Effector CD8-positive, alpha-beta T cell (primary cell): ENCODE measurements around the gene ITIH6.

Experiments used
- DNase-seq: peaks from one replicate; lab custom pipeline; 2025; lab: John Stamatoyannopoulos, UW

ITIH6 gene

GRCh38 chrX:54715621-54716020 lies 82.4 kb downstream of the ITIH6 start:
- DNase-seq = no peak

DNA sequence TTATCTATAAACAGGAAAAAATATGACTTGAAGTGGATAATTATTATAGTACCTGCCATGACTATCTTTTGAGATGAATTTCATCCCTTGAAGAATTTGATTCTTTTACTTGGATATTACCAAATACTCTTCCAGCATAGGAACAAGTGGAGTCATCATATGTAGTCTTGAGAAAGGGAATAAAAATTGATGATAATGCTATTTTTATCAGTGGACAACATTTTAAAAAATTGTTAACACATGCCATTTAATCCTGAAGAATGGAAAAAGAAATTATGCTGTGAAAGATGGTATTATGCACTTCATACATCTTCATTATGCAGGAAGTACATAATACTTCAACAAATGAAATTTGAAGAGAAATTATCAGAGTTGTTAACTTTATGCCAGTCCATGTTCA lies 83.6 kb downstream of the ITIH6 start:
- DNase-seq = no peak

DNA sequence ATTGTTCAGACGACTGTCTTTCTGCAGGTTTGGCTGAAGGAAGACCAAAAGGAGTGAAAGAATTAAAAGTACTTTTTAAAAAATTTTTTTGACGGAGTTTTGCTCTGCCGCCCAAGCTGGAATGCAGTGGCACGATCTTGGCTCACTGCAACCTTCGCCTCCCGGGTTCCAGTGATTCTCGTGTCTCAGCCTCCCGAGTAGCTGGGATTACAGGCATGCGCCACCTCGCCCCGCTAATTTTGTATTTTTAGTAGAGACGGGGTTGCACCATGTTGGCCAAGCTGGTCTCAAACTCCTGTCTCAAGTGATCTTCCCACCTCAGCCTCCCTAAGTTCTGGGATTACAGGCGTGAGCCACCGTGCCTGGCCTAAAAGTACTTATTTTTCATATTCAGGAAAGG lies 86.3 kb downstream of the ITIH6 start:
- DNase-seq = no peak

DNA sequence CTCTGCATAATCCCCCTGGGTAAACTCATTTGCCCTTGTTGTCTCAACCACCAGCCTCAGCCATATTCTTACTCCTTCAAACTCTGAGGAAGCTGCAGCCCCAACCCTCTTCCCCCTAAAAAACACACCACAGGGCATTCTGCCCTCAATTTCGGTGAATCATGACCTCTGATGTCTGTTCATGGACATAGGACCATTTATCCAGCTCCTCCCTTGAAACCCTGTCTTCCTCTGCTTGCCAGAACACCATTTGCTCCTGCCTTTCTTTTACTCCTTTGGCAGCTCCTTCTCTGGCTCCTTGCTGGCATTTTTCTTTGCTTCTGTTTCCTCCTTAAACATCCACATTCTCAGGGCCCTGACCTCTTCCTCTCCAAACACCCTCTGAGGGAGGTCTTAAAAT lies 87.1 kb downstream of the ITIH6 start:
- DNase-seq = no peak

DNA sequence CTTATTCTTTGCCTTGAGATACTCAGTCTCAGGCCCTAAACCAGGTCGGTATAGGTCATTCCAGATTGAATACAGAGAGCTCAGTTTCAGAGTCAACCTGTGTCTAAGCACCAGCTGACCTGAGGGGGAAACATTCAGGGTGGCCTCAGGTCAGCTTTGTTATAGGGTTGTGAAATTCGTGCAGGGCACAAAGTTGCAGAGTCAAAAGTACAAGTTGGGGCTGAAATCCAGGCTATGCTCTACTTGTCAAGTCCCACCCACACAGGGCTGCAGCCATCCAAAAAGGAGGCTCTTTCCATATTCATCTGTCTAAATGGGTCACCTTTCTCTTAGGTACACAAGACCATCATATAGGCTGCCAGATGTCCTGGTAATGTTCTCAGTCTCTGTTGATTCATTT lies 89.7 kb downstream of the ITIH6 start:
- no peak for DNase-seq
